Bronchial epithelial cell (primary cell): ENCODE data around the gene RAP1A. TPM values are rescaled to one million over a fixed set of nuclear protein-coding genes. Genes with fewer than 3 reads are reported as not detected.

Source experiments
- DNase-seq: peaks from one replicate; pipeline ENCODE4 v3.0.0-alpha.2; 2010; ENCODE audit warnings: low read depth
- FAIRE-seq: peaks from 2 replicates; lab custom pipeline; 2011; peaks lifted over from hg19 to GRCh38; lab: Jason Lieb, UNC
- H3K27me3 ChIP-seq: 2 replicates; pipeline ENCODE4 v1.5.1; 2011; ENCODE audit warnings: low read length; ENCODE audit not compliant: control insufficient read depth, insufficient read depth
- H3K36me3 ChIP-seq: 2 replicates; pipeline ENCODE4 v1.5.1; 2011; ENCODE audit warnings: low read length; ENCODE audit not compliant: control insufficient read depth, insufficient read depth
- H3K4me3 ChIP-seq: 2 replicates; pipeline ENCODE4 v1.5.1; 2011; ENCODE audit warnings: mild to moderate bottlenecking, low read depth, low read length, control low read depth
- CTCF ChIP-seq: IDR thresholded peaks from 2 replicates; pipeline ENCODE4 v1.5.1; 2011; ENCODE audit warnings: mild to moderate bottlenecking, moderate library complexity, low read length, control low read depth, inconsistent platforms; ENCODE audit not compliant: insufficient read depth, severe bottlenecking
- total RNA-seq: library from RNA; depleted of rRNA; stranded (reverse); fragments of >200 nt; gene quantifications from 2 replicates; pipeline ENCODE4 v1.2.1, GENCODE V29; 2014

The RAP1A gene
- total RNA-seq, 1 donor from 2014 or later: 16.6 TPM

- DNase-seq (no peak), FAIRE-seq (no peak)
- TF ChIP-seq CTCF: no peak
- no peaks in the 10 kb centered on the region for H3K27me3 ChIP-seq
- no peak overlapping the region for H3K4me3 ChIP-seq
- peaks cover 8% of the 10 kb centered on the region for H3K36me3 ChIP-seq
Measured at GRCh38 chr1:111736548-111737215, 117.1 kb downstream of the RAP1A start.

- FAIRE-seq: no peak
- DNase-seq: no peak
- TF ChIP-seq CTCF: no peak
- peak overlapping the region; percentile 70 for H3K4me3 ChIP-seq
- peaks cover 8% of the 10 kb centered on the region for H3K36me3 ChIP-seq
- no peaks in the 10 kb centered on the region for H3K27me3 ChIP-seq
Measured at GRCh38 chr1:111737216-111738132, 117.9 kb downstream of the RAP1A start.

GRCh38 chr1:111738133-111738435 is 118.5 kb downstream of the RAP1A start:
- H3K4me3 ChIP-seq: peak overlapping the region; percentile 70
- no peak for FAIRE-seq
- TF ChIP-seq CTCF: no peak

GRCh38 chr1:111738436-111739193 is 119.0 kb downstream of the RAP1A start:
- no peak for FAIRE-seq
- peak; percentile 81 for DNase-seq
- no peaks in the 10 kb centered on the region for H3K27me3 ChIP-seq
- TF ChIP-seq CTCF: peak; percentile 4
- peak overlapping the region; percentile 70 for H3K4me3 ChIP-seq
- H3K36me3 ChIP-seq: peaks cover 8% of the 10 kb centered on the region

More at GRCh38 chr1:111738133-111738435, 118.5 kb downstream of the RAP1A start:
- DNase-seq: no peak
- Histone ChIP-seq H3K36me3 (peaks cover 8% of the 10 kb centered on the region), H3K27me3 (no peaks in the 10 kb centered on the region)

GRCh38 chr1:111739194-111739924 is 119.8 kb downstream of the RAP1A start, which contains the start of gene INKA2:
Gene INKA2 (minus strand): TSS chr1:111739395. CDS start chr1:111739242, 153 bp downstream.
- FAIRE-seq: no peak

More at GRCh38 chr1:111739194-111739924, 119.8 kb downstream of the RAP1A start, which contains the start of gene INKA2:
- peak; percentile 83 for DNase-seq
- H3K4me3 ChIP-seq: peak within 1 kb of the TSS; percentile 70
- no peaks in the 10 kb centered on the region for H3K27me3 ChIP-seq
- peaks cover 8% of the 10 kb centered on the region for H3K36me3 ChIP-seq
- no peak for TF ChIP-seq CTCF
